ENCODE measurements around the gene ENOX1. TPM values are rescaled to one million over a fixed set of nuclear protein-coding genes. Genes with fewer than 3 reads are reported as not detected.

ENOX1 gene
- total RNA-seq, 1 experiment from 2014 or later: 0.26 TPM

DNA sequence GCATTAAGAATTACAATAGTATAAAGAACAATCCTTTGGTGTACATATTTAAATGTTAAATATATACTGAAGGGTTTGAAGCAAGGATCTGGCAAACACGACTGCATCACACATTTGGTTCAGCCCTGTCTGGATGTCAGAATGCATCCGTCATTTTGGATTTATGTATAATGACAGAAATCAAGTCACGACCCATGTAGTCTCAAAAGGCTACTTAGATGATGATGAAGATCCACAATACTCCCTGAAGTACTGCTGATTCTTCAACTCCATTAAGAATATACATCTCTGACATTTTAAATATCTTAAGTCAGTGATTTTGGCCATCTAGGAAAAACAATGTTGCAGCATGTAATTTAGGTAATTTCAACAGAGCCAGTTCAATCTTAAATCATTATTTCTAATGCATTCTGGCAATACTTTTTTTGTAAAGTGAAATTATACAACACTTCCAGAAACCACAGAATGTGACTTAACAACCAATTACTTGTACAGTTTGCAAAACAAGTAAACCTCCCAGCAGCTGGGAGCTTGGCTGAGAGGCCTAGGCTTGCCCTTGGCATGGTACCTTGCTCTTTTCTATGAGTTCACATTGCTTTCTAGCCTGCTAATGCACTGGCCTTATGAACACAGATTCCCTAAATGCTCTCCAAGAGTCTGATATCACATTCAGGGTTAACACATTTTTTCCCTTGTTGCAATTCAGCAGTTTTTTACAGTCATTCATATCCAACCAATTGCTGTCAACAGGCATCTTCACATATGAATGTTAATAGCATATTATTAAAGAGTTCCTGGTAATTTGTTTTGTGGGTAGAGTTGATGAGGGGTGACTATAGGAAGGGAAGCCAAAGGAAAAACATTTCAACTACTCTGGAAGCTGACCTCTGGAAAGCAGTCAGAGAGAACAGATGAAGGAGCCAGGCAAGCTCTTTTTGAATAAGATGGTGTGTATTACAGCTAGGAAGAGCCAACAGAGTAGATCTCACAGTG lies 175.2 kb downstream of the ENOX1 start:
- Mint-ChIP-seq H3K9me3 (no peaks in the 10 kb centered on the region), H3K4me1 (no peaks in the 10 kb centered on the region), H3K4me3 (no peak overlapping the region), H3K27ac (no peak overlapping the region), H3K27me3 (ENCODE audit: low read depth) (no peaks in the 10 kb centered on the region), H3K36me3 (no peaks in the 10 kb centered on the region)
- CTCF ChIA-PET: no interaction called here
- TF ChIP-seq ZNF232 (CRISPR knock-in tag; IDR thresholded peaks at IDR 0.05) (no peak), SMAD4 (CRISPR knock-in tag; IDR thresholded peaks at IDR 0.05) (no peak), ZNF263 (CRISPR knock-in tag; IDR thresholded peaks at IDR 0.05; ENCODE audit: low read depth) (no peak), SP1 (CRISPR knock-in tag; conservative IDR thresholded peaks at IDR 0.05) (no peak), ETV6 (CRISPR knock-in tag; IDR thresholded peaks at IDR 0.05) (no peak), FOXJ3 (CRISPR knock-in tag; IDR thresholded peaks at IDR 0.05; ENCODE audit: borderline replicate concordance) (no peak), ELF4 (CRISPR knock-in tag; IDR thresholded peaks at IDR 0.05; ENCODE audit: low read depth) (no peak), GABPB1 (CRISPR knock-in tag; IDR thresholded peaks at IDR 0.05) (no peak), CREB1 (CRISPR knock-in tag; IDR thresholded peaks at IDR 0.05) (no peak), ESRRA (CRISPR knock-in tag; IDR thresholded peaks at IDR 0.05; ENCODE audit: borderline replicate concordance) (no peak), NR3C1 (CRISPR knock-in tag; conservative IDR thresholded peaks at IDR 0.05; ENCODE audit: low read depth) (no peak), PRRX2 (CRISPR knock-in tag; IDR thresholded peaks at IDR 0.05) (no peak)
- TF ChIP-seq, protein P1, sequence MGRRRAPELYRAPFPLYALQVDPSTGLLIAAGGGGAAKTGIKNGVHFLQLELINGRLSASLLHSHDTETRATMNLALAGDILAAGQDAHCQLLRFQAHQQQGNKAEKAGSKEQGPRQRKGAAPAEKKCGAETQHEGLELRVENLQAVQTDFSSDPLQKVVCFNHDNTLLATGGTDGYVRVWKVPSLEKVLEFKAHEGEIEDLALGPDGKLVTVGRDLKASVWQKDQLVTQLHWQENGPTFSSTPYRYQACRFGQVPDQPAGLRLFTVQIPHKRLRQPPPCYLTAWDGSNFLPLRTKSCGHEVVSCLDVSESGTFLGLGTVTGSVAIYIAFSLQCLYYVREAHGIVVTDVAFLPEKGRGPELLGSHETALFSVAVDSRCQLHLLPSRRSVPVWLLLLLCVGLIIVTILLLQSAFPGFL (CRISPR knock-in tag; IDR thresholded peaks at IDR 0.05; ENCODE audit: borderline replicate concordance): no peak
- TF ChIP-seq, protein P2, sequence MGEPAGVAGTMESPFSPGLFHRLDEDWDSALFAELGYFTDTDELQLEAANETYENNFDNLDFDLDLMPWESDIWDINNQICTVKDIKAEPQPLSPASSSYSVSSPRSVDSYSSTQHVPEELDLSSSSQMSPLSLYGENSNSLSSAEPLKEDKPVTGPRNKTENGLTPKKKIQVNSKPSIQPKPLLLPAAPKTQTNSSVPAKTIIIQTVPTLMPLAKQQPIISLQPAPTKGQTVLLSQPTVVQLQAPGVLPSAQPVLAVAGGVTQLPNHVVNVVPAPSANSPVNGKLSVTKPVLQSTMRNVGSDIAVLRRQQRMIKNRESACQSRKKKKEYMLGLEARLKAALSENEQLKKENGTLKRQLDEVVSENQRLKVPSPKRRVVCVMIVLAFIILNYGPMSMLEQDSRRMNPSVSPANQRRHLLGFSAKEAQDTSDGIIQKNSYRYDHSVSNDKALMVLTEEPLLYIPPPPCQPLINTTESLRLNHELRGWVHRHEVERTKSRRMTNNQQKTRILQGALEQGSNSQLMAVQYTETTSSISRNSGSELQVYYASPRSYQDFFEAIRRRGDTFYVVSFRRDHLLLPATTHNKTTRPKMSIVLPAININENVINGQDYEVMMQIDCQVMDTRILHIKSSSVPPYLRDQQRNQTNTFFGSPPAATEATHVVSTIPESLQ (CRISPR knock-in tag; IDR thresholded peaks at IDR 0.05): no peak
- TF ChIP-seq, protein P3, sequence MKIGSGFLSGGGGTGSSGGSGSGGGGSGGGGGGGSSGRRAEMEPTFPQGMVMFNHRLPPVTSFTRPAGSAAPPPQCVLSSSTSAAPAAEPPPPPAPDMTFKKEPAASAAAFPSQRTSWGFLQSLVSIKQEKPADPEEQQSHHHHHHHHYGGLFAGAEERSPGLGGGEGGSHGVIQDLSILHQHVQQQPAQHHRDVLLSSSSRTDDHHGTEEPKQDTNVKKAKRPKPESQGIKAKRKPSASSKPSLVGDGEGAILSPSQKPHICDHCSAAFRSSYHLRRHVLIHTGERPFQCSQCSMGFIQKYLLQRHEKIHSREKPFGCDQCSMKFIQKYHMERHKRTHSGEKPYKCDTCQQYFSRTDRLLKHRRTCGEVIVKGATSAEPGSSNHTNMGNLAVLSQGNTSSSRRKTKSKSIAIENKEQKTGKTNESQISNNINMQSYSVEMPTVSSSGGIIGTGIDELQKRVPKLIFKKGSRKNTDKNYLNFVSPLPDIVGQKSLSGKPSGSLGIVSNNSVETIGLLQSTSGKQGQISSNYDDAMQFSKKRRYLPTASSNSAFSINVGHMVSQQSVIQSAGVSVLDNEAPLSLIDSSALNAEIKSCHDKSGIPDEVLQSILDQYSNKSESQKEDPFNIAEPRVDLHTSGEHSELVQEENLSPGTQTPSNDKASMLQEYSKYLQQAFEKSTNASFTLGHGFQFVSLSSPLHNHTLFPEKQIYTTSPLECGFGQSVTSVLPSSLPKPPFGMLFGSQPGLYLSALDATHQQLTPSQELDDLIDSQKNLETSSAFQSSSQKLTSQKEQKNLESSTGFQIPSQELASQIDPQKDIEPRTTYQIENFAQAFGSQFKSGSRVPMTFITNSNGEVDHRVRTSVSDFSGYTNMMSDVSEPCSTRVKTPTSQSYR (CRISPR knock-in tag; IDR thresholded peaks at IDR 0.05): no peak
- TF ChIP-seq, protein P4, sequence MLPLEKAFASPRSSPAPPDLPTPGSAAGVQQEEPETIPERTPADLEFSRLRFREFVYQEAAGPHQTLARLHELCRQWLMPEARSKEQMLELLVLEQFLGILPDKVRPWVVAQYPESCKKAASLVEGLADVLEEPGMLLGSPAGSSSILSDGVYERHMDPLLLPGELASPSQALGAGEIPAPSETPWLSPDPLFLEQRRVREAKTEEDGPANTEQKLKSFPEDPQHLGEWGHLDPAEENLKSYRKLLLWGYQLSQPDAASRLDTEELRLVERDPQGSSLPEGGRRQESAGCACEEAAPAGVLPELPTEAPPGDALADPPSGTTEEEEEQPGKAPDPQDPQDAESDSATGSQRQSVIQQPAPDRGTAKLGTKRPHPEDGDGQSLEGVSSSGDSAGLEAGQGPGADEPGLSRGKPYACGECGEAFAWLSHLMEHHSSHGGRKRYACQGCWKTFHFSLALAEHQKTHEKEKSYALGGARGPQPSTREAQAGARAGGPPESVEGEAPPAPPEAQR (CRISPR knock-in tag; IDR thresholded peaks at IDR 0.05): no peak
- TF ChIP-seq, protein P5, sequence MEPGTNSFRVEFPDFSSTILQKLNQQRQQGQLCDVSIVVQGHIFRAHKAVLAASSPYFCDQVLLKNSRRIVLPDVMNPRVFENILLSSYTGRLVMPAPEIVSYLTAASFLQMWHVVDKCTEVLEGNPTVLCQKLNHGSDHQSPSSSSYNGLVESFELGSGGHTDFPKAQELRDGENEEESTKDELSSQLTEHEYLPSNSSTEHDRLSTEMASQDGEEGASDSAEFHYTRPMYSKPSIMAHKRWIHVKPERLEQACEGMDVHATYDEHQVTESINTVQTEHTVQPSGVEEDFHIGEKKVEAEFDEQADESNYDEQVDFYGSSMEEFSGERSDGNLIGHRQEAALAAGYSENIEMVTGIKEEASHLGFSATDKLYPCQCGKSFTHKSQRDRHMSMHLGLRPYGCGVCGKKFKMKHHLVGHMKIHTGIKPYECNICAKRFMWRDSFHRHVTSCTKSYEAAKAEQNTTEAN (CRISPR knock-in tag; IDR thresholded peaks at IDR 0.05): no peak
- TF ChIP-seq, protein P6, sequence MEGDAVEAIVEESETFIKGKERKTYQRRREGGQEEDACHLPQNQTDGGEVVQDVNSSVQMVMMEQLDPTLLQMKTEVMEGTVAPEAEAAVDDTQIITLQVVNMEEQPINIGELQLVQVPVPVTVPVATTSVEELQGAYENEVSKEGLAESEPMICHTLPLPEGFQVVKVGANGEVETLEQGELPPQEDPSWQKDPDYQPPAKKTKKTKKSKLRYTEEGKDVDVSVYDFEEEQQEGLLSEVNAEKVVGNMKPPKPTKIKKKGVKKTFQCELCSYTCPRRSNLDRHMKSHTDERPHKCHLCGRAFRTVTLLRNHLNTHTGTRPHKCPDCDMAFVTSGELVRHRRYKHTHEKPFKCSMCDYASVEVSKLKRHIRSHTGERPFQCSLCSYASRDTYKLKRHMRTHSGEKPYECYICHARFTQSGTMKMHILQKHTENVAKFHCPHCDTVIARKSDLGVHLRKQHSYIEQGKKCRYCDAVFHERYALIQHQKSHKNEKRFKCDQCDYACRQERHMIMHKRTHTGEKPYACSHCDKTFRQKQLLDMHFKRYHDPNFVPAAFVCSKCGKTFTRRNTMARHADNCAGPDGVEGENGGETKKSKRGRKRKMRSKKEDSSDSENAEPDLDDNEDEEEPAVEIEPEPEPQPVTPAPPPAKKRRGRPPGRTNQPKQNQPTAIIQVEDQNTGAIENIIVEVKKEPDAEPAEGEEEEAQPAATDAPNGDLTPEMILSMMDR (IDR thresholded peaks at IDR 0.05): no peak
- DNase-seq (ENCODE audit: low spot score) (no peak), ATAC-seq (no peak)
- POLR2A ChIA-PET: no interaction called here
